ENCODE measurements around the gene GZF1. TPM values are rescaled to one million over a fixed set of nuclear protein-coding genes. Genes with fewer than 3 reads are reported as not detected.

The GZF1 gene
- total RNA-seq, 1 donor from 2014 or later = 12.9 TPM

DNA sequence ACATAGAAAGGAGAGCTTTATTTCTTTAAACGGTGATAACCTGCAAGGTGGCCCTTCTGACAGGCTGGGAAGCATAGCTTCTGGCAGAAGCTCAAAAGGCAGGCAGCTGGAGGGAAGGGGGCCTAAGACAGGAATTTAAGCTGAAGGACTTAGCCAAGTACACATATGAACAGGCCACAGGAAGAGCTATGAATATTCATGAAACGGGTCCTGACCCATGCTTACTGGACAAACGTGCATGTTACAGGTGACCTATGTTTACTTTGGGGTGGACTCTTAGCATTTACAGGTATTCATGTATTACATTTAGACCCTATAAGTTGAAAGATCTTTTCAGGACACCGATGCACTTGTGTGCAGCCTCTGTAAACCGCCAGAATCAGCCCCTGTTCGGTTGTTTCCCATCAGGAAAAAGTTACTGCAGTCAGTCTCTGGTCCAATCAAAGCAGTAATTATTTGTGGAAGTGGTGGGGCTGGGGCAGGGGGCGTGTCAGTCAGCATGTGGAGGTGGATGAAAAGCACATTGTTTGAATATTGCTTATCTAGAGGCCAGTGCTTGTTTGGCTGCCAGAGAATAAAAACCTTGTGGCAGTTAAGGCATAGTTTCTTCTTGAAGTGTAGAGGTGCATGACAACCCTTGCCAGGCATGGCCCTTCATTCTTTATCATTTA is 2.9 kb upstream of the GZF1 start:
- no peaks in the 10 kb centered on the region for H3K9me3 ChIP-seq (ENCODE audit: low read depth)
- H3K4me2 ChIP-seq = peak overlapping the region; percentile 74
- Mint-ChIP-seq H3K4me1 (peaks cover 22% of the 10 kb centered on the region), H3K4me3 (peak overlapping the region; percentile 17), H3K9me3 (no peaks in the 10 kb centered on the region), H3K27ac (no peak overlapping the region), H3K27me3 (ENCODE audit: insufficient read depth, low read depth) (peaks cover 4% of the 10 kb centered on the region), H3K36me3 (peaks cover 3% of the 10 kb centered on the region)
- H3K9ac ChIP-seq = no peak overlapping the region
- H3K79me2 ChIP-seq (ENCODE audit: low read depth) = peaks cover 24% of the 10 kb centered on the region
- H3K36me3 ChIP-seq = no peaks in the 10 kb centered on the region
- no peaks in the 10 kb centered on the region for H3K27me3 ChIP-seq
- peak overlapping the region; percentile 43 for H3K4me3 ChIP-seq
- no peak overlapping the region for H3K27ac ChIP-seq
- peaks cover 32% of the 10 kb centered on the region for H3F3A ChIP-seq (ENCODE audit: low read depth)
- H3K4me1 ChIP-seq = peaks cover 26% of the 10 kb centered on the region
- DNase-seq (ENCODE audit: low spot score) = no peak
- H4K20me1 ChIP-seq (ENCODE audit: low read depth) = peaks cover 19% of the 10 kb centered on the region
- H2AFZ ChIP-seq (replicated peaks) = no peak overlapping the region
- TF ChIP-seq EZH2 (IDR thresholded peaks at IDR 0.05) = no peak
- TF ChIP-seq, protein P1, sequence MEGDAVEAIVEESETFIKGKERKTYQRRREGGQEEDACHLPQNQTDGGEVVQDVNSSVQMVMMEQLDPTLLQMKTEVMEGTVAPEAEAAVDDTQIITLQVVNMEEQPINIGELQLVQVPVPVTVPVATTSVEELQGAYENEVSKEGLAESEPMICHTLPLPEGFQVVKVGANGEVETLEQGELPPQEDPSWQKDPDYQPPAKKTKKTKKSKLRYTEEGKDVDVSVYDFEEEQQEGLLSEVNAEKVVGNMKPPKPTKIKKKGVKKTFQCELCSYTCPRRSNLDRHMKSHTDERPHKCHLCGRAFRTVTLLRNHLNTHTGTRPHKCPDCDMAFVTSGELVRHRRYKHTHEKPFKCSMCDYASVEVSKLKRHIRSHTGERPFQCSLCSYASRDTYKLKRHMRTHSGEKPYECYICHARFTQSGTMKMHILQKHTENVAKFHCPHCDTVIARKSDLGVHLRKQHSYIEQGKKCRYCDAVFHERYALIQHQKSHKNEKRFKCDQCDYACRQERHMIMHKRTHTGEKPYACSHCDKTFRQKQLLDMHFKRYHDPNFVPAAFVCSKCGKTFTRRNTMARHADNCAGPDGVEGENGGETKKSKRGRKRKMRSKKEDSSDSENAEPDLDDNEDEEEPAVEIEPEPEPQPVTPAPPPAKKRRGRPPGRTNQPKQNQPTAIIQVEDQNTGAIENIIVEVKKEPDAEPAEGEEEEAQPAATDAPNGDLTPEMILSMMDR (IDR thresholded peaks at IDR 0.05) = no peak
- no peak for TF ChIP-seq EZH2phosphoT487 (IDR thresholded peaks at IDR 0.05)

DNA sequence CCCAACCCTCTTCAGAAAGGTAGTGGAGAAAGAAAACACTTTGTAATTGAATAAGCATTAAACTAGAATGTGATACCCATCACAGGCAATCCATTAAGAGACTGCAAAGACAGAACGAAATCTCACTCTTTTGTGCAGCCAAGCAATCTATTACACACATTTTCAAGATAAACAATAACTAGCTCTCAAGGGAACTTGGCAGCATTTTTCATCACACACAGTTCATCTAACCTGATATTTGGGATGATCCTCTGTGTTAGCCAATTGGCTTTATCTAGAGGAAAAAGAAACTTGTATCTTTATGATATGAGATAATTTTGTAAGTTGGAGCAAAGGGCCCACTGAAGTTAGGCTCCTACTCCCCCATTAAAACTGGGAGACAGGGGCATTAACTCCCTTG is 1.5 kb upstream of the GZF1 start:
- H3K36me3 Mint-ChIP-seq = peaks cover 10% of the 10 kb centered on the region
- no peak for DNase-seq (ENCODE audit: low spot score)
- Histone ChIP-seq H3K79me2 (ENCODE audit: low read depth) (peaks cover 32% of the 10 kb centered on the region), H2AFZ (replicated peaks) (no peak overlapping the region), H4K20me1 (ENCODE audit: low read depth) (peaks cover 30% of the 10 kb centered on the region), H3F3A (ENCODE audit: low read depth) (peaks cover 29% of the 10 kb centered on the region), H3K9me3 (ENCODE audit: low read depth) (no peaks in the 10 kb centered on the region), H3K4me3 (peak overlapping the region; percentile 78), H3K4me1 (peaks cover 26% of the 10 kb centered on the region), H3K4me2 (peak overlapping the region; percentile 95), H3K27ac (no peak overlapping the region), H3K36me3 (no peaks in the 10 kb centered on the region), H3K27me3 (no peaks in the 10 kb centered on the region), H3K9ac (no peak overlapping the region)
- H3K9me3 Mint-ChIP-seq = no peaks in the 10 kb centered on the region
- H3K27me3 Mint-ChIP-seq (ENCODE audit: insufficient read depth, low read depth) = peaks cover 4% of the 10 kb centered on the region
- no peak for TF ChIP-seq EZH2 (IDR thresholded peaks at IDR 0.05)
- TF ChIP-seq, protein P1 (IDR thresholded peaks at IDR 0.05) = no peak
- TF ChIP-seq EZH2phosphoT487 (IDR thresholded peaks at IDR 0.05) = no peak
- H3K4me3 Mint-ChIP-seq = peak overlapping the region; percentile 91
- H3K27ac Mint-ChIP-seq = no peak overlapping the region
- peaks cover 28% of the 10 kb centered on the region for H3K4me1 Mint-ChIP-seq

DNA sequence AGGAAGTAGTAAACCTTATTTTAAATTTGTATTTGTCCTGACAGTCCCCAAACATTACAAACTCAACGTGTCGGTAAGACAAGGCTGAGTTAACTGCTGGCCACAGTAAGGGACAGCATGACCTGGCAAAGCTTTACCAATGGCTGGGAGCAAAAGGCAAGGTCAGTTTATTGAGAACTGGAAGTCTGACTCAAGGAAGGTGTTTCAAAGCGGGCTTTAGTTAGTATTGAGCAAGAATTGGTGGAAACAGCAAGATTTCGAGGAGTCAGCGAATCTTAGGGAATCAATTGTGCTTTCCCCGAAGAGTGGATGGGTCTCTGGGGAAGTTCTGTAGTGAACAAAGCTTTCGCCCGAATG is 885 bp upstream of the GZF1 start:
- TF ChIP-seq EZH2 (IDR thresholded peaks at IDR 0.05) = no peak
- no peak for TF ChIP-seq EZH2phosphoT487 (IDR thresholded peaks at IDR 0.05)
- TF ChIP-seq, protein P1 (IDR thresholded peaks at IDR 0.05) = no peak
- H3K4me1 Mint-ChIP-seq = peaks cover 30% of the 10 kb centered on the region
- H3K36me3 Mint-ChIP-seq = peaks cover 13% of the 10 kb centered on the region
- peaks cover 26% of the 10 kb centered on the region for H3K4me1 ChIP-seq
- no peak for DNase-seq (ENCODE audit: low spot score)
- peak overlapping the region; percentile 95 for H3K4me2 ChIP-seq
- peak overlapping the region; percentile 76 for H3K9ac ChIP-seq
- H3K4me3 ChIP-seq = peak overlapping the region; percentile 78
- H3F3A ChIP-seq (ENCODE audit: low read depth) = peaks cover 24% of the 10 kb centered on the region
- H3K79me2 ChIP-seq (ENCODE audit: low read depth) = peaks cover 38% of the 10 kb centered on the region
- peaks cover 35% of the 10 kb centered on the region for H4K20me1 ChIP-seq (ENCODE audit: low read depth)
- H3K27ac ChIP-seq = peak overlapping the region; percentile 86
- H3K9me3 Mint-ChIP-seq = no peaks in the 10 kb centered on the region
- peak overlapping the region; percentile 91 for H3K4me3 Mint-ChIP-seq
- peak overlapping the region; percentile 74 for H2AFZ ChIP-seq (replicated peaks)
- H3K27me3 Mint-ChIP-seq (ENCODE audit: insufficient read depth, low read depth) = peaks cover 2% of the 10 kb centered on the region
- no peaks in the 10 kb centered on the region for H3K9me3 ChIP-seq (ENCODE audit: low read depth)
- H3K36me3 ChIP-seq = no peaks in the 10 kb centered on the region
- no peaks in the 10 kb centered on the region for H3K27me3 ChIP-seq
- peak overlapping the region; percentile 43 for H3K27ac Mint-ChIP-seq

Measured in neural progenitor cell (in vitro differentiated cells).